ENCODE data around the gene EPHB3.
A peak's percentile ranks its signal among the peaks of the same experiment; 100 is the strongest.

EPHB3 gene

DNA sequence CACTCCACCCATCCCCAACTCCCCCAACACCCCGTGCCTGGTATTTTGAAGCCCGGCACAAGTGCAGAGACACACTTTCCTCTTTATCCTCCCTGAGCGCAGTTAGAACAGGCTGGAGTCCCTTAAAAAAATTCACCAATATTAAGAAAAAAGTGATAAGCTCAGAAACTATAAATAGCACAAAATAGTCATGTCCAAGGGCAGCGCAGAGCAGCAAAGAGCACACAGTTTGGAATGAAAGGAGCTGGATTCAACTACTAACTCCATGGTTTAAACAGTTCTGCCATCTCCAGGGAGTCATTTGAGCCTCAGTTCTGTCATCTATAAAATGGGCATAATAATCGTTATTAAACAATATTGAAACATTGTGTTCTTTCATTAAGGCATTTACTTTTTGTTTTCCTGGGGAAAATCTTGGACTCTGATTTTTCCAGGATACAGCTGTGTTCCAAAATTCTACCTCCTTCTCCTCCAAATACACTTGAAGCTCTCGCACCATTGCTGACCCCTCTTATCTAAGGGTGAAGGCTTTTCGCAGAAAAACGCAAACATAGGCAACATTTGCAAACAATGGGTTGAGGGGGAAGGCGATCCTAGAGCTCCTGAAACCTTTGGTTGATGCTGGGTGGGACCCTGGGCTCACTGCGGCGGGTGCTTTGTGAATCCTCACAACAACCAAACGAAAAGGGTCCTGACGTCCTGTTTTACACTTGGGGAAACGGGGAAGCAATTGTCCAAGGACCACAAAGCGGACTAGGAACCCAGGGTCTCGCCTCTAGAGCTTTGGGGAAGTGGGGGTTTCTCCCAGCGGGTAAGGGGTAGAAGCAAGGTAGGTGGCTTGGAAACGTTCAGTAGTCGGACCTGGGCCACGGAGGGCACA is 41.8 kb downstream of the EPHB3 start:
- ChIA-PET CTCF (interaction anchor here (0.6 to 1.0 kb wide), 3 partner anchors 42 to 302 kb away, joined by 3 to 7 read pairs (median 5); partner anchors contain the start of gene EPHB3), POLR2A (ENCODE audit: low non-redundant PET) (interaction anchor here (0.6 kb wide), 1 partner anchor 36 kb away, joined by 3 read pairs; no protein-coding TSS in a partner anchor)
- no peak for DNase-seq (ENCODE audit: low spot score)
- peak overlapping the region; percentile 42 for H3K27ac ChIP-seq
- TF ChIP-seq, protein P1, sequence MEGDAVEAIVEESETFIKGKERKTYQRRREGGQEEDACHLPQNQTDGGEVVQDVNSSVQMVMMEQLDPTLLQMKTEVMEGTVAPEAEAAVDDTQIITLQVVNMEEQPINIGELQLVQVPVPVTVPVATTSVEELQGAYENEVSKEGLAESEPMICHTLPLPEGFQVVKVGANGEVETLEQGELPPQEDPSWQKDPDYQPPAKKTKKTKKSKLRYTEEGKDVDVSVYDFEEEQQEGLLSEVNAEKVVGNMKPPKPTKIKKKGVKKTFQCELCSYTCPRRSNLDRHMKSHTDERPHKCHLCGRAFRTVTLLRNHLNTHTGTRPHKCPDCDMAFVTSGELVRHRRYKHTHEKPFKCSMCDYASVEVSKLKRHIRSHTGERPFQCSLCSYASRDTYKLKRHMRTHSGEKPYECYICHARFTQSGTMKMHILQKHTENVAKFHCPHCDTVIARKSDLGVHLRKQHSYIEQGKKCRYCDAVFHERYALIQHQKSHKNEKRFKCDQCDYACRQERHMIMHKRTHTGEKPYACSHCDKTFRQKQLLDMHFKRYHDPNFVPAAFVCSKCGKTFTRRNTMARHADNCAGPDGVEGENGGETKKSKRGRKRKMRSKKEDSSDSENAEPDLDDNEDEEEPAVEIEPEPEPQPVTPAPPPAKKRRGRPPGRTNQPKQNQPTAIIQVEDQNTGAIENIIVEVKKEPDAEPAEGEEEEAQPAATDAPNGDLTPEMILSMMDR (conservative IDR thresholded peaks at IDR 0.05; ENCODE audit: low read depth), result no peak

DNA sequence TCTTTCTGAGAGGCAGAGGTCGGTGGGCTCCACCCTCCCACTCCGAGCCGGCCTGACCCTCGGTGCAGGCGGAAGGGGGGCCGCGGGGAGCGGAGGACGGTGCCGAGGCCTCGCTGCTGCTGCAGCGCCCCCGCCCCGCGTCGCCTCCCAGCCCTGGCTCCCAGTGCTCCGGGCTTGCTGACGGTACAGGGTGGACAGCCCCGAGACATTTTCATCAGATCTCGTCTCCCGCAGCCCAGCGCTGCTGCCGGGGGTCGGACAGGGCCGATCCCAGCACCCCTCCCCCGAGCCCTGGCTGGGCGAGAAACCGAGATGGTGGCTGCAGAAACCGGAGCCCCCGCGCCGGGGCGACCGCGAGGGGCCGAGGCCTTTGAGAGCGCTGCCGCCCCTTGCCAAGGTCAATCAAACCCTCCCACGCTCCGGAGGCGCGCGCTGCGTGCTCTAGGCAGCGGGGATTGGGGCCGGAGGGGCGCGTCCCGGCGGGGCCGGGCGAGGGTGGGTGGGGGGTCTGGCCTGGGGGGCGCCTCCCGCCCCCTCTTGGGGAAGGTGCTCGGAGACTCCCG is 42.5 kb downstream of the EPHB3 start:
- TF ChIP-seq, protein P1 (conservative IDR thresholded peaks at IDR 0.05; ENCODE audit: low read depth), result no peak
- no peak overlapping the region for H3K27ac ChIP-seq
- CTCF ChIA-PET, result interaction anchor here (0.6 to 0.8 kb wide), 3 partner anchors 24 to 302 kb away, joined by 3 read pairs; no protein-coding TSS in a partner anchor
- POLR2A ChIA-PET (ENCODE audit: low non-redundant PET), result no interaction called here
- DNase-seq (ENCODE audit: low spot score), result no peak

DNA sequence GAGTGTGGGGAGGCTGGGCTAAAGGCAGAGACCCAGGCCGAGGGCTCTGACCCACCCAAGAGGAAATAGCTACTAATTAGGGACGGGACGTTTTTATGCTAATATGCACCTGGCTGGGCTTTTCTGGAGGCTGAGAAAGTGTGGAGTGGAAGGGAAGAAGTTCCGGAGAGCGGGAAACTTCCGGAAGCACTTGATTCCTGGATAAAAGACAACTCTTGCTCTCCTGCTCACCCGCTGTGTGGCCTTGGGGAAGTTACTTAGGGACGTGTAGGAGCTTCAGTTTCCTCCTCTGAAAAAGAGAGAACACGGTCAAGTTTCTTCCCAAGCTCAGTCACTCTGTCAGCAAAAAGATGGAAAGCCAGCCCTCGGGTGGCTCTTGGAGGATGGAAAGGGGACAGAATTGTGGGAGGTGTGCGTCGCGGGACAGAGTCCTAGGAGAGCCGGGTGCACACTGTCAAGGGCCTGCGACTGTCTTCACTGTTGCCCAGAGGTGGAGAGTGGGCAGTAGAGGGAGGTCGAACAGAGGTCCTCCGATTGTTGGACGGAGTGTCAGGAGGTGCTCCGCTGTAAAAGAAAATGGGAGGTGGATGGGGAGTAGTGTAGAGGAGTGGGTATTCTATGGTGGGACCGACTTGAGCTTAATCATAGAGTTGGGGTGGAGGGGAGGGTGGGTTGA is 43.2 kb downstream of the EPHB3 start:
- TF ChIP-seq, protein P1 (conservative IDR thresholded peaks at IDR 0.05; ENCODE audit: low read depth), result no peak
- CTCF ChIA-PET, result interaction anchor here (0.7 to 0.8 kb wide), 2 partner anchors 24 to 144 kb away, joined by 3 read pairs; no protein-coding TSS in a partner anchor
- DNase-seq (ENCODE audit: low spot score), result no peak

DNA sequence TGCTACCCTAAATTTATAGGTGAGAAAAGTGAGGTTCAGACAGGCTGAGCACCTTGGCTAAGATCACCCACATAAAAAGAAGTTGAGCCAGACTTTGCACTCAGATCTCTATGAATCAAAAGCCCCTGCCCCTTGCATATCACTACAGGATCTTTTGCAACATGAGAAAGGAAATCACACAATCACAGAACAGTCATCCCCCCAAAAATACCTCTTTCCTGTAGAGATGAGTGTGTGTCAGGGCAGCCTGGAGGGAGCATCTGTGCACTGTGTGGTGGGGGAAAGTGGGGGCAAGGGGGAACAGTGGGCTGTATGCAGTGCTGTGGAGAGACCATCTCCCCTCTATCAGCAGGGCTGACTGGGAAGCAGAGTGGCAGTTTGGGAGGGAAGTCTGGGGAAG is 46.6 kb downstream of the EPHB3 start:
- TF ChIP-seq, protein P1 (conservative IDR thresholded peaks at IDR 0.05; ENCODE audit: low read depth), result no peak
- ChIA-PET POLR2A (ENCODE audit: low non-redundant PET) (no interaction called here), CTCF (no interaction called here)
- DNase-seq (ENCODE audit: low spot score), result no peak
- H3K27ac ChIP-seq, result no peak overlapping the region

More for the DNA sequence above, 43.2 kb downstream of the EPHB3 start:
- H3K27ac ChIP-seq, result no peak overlapping the region
- POLR2A ChIA-PET (ENCODE audit: low non-redundant PET), result no interaction called here

DNA sequence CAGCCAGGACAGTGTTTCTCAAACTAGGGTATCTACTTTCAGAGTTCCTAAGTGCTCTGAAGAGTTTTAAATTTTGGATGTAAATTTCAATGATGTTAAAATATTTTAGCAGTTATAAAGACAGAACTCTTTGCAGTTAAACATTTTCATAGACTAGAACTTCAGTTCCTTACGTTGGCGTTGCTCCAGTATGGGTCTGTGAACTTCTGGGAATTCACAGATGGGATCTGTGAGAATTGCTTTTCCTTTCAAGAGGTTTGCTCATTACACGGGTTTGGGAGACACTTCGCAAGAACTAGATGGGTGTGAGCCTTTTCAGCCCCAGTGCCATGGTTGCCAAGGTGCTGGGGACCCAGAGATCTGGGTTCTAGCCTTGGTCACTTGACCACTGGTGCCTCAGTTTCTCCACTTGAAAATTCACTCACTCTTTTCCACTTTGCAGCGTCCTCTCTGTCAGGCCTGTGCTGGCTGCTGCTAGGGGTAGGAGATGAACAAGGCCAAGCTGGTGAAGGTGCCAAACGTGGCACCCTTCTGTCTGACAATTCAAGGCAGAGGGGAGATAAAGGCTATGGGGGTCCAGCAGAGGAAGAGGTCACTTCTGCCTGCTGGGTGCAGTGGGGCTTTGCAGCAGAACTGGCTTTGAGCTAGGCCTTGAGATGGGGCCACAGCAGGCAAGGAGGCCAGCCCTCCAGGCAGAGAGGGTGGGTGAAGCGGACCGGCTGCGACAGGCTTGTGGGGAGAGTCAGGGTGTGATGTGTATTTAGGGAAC is 48.1 kb downstream of the EPHB3 start:
- no peak overlapping the region for H3K27ac ChIP-seq
- ChIA-PET CTCF (interaction anchor here (0.5 kb wide), 1 partner anchor 114 kb away, joined by 3 read pairs; no protein-coding TSS in a partner anchor), POLR2A (ENCODE audit: low non-redundant PET) (no interaction called here)
- no peak for DNase-seq (ENCODE audit: low spot score)
- TF ChIP-seq, protein P1 (conservative IDR thresholded peaks at IDR 0.05; ENCODE audit: low read depth), result no peak

Data from RWPE1 (cell line).